Ramos (cell line): ENCODE data around the gene RAD51.

Experiments
- in situ Hi-C: fragments of 300-500 bp; cut with MboI; formaldehyde crosslinking; loops from one replicate; pipeline ENCODE4 v1.14.3; 2022; ENCODE audit warnings: low sequenced_read_pairs; ENCODE audit not compliant: unreplicated experiment

RAD51 gene

DNA sequence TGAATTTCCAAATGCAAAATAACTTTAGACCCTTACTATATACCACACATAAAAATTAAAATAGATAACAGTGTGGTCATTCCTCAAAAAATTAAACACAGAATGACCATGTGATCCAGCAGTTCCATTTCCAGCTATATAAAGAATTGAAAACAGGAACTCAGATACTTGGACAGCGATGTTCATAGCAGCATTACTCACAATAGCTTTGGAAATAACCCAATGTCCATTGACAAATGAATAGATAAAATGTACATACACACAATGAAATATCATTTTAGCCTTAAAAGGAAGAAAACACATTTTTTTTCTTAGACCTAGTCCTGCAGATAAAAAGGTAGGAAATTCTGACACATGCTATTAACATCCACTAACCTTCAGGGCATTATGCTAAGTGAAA lies 26.7 kb downstream of the RAD51 start:
- in situ Hi-C loops: no loop called here

DNA sequence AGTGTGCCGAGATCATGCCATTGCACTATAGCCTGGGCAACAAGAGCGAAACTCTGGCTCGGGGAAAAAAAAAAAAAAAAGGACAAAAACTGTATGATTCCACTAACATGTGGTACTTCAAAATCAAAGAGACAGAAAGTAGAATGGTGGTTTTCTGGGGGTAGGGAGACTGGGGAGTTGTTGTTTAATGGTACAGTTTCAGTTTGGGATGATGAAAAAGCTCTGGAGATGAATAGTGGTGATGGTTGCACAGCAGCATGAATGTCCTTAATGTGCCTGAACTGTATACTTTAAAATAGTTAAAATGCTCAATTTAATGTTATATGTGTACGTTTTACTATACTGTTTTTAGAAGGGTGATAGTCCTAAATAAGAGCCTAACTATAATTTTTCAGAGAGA lies 27.4 kb downstream of the RAD51 start:
- in situ Hi-C loops: no loop called here

DNA sequence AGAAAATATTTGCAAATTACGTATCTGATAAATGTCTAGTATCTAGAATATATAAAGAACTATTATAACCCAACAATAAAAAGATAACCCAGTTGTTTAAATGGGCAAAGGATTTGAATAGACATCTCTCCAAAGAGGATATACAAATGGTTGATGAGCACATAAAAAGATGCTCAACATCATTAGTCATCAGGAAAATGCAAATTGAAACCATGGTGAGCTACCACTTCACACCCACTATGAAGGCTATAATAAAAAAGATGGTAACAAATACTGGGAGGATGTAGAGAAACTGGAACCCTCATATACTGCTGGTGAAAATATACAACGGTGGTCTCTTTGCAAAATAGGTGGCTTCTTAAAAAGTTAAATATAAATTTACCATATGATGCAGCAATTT lies 28.0 kb downstream of the RAD51 start:
- in situ Hi-C loops: no loop called here

DNA sequence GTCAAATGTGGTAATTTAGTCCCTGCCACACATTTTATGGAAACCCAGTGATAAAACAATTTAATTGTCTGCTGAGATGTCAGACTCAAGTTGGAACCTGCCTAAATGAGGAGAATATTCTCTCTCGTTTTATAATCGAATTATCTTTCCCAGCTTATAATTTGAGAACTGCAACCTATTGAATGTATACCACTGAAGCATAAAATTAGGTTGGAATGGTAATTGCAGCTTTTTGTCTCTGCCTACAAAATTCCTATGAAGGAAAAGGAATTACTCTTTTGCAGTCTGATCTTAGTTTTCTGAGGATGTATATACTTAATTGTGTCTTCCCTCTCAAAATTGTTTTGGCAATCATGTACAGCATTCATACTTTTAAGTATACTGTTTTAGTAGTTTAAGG lies 28.9 kb downstream of the RAD51 start:
- in situ Hi-C loops: no loop called here

DNA sequence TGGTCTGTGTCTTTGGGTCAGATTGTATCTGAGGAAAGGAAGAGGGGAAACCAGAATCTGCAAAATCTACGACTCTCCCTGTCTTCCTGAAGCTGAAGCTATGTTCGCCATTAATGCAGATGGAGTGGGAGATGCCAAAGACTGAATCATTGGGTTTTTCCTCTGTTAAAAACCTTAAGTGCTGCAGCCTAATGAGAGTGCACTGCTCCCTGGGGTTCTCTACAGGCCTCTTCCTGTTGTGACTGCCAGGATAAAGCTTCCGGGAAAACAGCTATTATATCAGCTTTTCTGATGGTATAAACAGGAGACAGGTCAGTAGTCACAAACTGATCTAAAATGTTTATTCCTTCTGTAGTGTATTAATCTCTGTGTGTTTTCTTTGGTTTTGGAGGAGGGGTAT lies 36.1 kb downstream of the RAD51 start:
- in situ Hi-C loops: no loop called here

DNA sequence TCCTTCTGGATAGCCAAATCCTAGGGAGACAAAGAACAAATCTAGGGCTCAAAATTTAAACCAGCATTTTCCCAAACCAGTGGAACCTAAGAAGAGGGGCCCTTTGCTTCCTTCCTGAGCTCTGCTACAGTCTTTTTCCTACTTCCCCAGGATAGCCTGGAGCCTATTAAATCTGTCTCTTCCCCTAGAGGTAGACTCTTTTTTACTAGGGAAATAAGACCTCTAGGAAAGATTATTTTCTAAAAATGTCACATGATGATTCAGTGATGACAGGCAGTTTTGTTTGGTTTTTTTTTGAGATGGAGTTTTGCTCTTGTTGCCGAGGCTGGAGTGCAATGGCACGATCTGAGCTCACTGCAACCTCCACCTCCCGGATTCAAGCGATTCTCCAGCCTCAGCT lies 41.6 kb downstream of the RAD51 start:
- in situ Hi-C loops: no loop called here

DNA sequence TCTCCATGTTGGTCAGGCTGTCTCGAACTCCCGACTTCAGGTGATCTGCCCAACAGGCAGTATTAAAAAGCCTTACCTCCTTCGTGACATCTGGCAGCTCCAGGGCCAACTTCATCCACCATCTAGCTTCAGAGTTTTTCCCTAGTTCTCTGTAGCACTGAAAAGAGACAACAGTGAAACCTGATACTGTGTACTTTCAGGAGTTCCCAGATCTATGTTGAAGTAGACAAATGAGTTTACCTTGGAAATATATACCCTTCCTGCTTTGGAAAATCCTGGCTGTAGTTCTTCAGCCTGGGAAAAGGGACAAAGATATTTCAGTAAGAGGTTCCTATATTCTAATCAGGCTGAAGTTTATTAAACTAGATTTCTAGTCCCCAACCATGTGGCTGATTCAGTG lies 42.1 kb downstream of the RAD51 start:
- in situ Hi-C loops: no loop called here

DNA sequence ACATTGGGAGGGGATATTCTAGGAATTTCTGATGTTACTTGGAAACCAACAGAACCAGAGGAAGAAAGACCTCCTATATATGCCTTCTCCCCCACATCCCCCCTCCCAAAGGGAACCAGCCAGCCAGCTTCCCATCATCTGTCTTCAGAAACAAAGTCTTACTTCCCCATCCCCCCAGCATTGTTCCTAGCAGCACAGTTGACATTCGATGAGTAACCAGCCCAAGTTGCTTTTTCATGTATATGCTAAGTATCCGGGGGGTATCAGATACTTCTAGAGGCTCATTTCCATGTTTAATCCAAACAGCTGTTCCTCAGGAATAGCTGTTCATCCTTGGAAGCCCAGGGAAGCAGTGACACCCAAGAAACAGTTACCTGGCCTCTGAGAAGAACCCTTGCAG lies 44.1 kb downstream of the RAD51 start:
- in situ Hi-C loops: no loop called here

DNA sequence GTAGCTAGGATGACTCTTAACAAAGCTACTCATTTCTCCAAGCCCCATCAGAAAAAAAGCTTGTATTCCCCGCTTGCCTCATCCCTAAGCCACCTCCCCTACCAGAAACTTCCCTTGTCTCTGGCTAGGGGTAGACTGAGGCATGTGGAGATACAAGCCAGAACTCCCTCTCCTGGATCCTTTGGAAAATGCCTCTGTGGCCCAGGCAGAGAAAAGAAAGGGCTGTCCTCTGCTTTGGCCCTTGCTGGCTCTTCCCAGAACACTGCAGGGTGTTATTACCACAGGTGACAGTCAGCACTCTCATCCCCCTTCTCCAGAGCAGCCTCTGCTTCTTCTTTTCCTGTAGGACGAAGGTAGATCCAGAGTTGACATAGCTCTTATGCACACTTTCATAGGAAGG lies 44.9 kb downstream of the RAD51 start:
- in situ Hi-C loops: no loop called here

DNA sequence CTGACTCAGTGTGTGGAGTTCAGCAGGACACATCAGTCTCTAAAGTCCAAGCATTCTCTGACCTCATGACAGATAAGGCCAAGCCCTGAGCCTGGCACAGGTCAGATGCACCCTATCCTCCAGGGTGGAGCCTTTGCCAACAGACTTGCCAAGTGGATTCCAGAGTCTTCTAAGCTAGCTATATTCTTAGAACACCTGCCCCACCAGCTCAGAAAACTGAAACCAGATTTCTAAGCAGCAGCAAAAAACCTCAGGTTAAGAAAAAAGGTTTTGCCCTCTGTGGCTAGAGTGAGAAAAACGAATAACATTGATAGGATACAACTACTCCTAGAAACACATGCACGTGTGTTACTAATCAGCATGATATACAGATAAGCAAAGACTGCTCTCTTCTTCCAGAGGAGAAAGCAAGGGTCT lies 48.5 kb downstream of the RAD51 start:
- in situ Hi-C loops: no loop called here

DNA sequence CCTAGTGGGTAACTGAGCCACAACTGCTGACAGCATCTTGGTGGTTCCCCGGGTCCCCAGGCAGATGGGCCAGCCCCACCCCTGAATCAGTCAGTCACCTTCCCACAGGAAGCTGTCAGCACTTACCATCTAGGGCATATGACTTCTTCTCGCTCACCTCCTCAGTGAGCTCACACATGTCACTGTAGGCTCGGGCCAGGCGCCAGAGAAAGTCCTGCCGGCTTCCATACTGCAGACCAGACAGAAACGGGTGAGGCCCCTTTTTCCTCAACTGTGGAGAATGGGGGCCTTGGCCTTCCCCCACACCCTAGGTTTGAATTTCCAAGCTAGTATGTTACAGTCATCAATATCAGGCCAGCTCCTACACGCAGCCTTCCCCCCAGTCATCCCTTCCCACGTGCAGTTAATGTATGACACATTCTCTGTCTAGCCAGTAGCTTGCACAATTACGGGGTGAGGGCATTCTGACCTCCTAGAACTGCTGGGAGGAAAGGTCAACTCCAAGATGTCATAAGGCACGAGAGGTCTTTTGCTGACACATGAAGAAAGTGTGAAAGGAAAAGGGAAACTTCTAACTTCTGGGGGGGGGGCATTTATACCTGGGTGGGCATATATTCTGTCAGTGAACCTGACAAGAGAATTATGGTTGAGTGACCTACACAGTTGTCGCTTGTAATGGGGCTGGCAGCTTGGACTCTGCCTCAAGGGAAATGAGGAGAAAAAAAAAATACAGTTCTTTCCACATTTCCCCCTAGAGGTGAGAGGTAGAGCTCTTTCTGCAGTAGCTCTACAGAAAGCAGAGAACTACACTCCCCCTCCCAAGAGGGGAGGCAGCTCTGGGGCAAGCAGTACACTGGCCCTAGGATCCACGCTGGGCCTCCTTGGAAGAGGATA lies 49.2 kb downstream of the RAD51 start:
- in situ Hi-C loops: no loop called here

DNA sequence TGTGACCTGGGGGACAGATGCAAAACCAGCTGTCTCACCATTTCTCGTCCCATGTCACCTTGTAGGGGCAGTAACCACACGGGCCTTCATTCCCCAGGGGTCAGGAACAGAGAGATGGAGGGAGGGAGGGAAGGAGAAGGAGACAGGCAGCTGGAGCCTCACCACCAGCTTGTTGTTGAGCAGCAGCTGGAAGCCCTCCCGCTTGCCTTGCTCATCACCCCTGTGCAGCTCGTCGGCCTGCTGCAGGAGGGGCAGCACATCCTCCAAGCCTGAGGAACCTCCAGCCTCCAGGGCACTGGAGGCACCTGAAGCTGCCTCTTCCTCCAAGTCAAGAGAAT lies 49.8 kb downstream of the RAD51 start:
- in situ Hi-C loops: no loop called here

DNA sequence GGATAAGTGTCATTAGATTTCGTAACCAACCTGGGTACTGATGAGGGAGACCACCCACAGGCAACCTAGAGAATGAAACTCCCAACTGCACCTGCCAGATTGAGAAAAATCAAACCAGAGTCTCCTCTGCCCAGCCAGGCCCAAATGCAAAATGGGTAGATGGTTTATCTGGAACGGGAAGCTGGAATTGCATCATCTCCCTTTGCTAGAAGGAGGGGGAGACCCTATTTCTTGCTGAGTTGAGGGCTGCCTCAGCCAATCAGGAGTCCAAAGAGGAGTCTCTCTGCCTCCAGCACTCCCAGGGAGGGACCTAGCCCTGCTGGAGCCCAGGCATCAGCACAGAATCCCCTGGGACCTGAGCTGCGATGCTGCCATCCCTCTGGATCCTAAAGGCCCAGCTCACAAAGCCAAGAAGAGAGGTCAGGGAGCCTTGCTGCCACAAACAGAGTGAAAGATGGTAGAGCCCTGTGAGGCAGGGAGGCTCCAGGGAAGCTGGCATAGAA lies 52.0 kb downstream of the RAD51 start:
- in situ Hi-C loops: no loop called here

DNA sequence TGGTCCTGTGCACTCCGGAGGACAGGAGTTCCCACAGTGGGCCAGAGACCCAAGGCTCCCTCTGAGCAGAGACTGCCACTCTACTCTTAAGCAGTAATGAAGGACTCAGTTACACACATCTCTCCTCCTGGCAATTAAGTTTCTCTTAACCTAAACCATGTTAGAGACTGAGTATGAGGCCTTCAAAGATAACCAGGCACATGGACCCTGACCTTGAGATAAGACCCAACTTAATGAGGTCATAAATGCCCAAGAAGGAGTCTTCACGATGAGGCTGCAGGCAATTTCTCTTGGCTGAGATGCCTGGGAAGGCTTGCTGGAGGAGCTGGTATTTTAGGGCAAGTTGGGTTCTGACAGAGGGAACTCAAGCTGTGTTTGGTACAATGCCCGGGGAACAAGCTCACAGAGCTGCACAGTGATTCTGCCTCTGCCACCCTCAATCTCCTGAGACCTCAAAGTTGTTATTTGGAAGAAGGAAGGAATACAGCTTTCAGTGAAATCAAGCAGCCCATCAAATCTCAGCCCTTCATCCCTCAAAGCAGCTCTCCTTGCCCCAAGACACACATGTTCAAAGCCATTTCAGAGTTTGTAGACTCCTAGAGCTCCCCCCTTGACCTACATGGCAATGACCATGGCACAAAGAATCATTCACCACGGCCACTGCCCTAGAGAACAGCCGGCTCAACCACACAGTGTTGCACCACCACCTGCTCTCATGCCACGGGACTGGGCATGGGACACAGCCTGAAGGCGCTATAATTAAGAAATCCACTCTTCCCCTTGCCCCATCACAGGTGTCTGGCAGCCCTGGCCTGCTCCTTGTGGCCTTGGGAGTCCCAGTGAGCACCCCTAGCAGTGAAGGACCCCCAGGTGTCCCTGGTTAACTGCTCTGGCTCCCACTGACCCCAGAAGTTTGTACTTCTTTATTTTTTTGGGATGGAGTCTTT lies 53.0 kb downstream of the RAD51 start:
- in situ Hi-C loops: no loop called here

DNA sequence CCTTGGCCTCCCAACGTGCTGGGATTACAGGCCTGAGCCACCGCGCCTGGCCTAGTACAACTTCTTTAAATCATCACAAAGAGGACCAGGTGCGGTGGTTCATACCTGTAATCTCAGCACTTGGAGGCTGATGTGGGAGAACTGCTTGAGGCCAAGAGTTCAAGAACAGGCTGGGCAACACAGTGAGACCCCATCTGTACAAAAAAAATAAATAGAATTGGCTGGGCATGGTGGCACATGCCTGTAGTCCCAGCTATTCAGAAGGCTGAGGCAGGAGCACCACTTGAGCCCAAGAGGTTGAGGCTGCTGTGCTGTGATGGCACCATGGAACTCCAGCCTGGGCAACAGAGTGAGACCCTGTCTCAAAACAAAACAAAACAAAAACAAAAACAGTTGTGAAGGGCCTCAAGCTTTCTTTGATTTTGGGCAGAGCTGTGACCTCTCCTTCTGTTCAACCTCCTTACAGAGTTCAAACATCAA lies 54.2 kb downstream of the RAD51 start:
- in situ Hi-C loops: no loop called here

DNA sequence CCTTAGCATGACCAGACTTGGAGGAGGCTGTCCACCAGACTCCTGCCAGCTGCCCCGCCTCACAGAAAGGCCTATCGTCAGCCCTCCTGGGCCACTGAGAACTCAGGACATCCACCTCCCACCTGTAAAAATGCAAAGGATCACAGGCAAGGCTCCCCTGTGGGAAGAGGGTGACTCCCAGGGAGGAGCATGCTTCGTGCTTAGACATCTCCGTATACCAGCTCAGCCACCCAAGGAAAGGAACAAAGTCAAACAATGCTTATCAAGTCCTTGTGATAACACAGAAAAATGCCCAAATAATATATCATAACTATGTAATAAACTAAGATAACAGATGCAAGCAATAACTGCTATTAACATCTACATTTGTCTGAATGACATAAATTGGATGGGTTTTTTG lies 55.9 kb downstream of the RAD51 start:
- in situ Hi-C loops: no loop called here

DNA sequence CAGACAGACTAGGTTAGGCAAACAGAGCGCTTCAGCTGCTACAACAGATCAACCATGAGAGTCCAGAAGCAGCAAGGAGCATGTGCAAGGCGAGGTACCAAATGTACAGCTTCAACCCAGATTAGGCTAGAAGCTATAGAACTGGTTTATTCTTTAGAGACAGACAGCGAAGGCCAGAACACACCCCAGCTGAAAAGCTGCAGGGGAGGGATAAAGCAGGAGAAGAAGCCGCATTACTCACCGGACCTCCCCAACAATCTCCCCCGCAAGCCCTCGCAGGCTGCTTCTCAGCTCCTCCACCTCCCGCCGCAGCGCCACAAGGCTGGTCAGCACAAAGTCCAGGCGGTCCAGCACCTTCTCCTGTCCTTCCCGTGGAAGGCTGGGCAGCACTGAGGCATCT lies 56.8 kb downstream of the RAD51 start:
- in situ Hi-C loops: no loop called here

DNA sequence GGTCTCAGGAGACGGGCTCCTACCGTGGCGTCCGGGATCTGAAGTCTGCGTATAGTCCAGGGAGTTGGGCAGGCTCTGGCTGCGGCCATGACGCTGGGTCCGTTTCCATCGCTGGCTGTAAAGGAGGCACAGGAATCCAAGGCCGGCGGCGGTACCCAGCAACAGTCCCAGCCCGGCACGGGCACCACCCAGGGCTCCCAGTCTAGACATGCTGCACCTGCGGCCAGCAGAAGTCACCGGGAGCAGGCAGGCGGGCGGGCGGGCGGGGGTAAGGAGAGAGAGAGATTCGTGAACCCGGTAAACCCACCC lies 59.6 kb downstream of the RAD51 start:
- in situ Hi-C loops: no loop called here

DNA sequence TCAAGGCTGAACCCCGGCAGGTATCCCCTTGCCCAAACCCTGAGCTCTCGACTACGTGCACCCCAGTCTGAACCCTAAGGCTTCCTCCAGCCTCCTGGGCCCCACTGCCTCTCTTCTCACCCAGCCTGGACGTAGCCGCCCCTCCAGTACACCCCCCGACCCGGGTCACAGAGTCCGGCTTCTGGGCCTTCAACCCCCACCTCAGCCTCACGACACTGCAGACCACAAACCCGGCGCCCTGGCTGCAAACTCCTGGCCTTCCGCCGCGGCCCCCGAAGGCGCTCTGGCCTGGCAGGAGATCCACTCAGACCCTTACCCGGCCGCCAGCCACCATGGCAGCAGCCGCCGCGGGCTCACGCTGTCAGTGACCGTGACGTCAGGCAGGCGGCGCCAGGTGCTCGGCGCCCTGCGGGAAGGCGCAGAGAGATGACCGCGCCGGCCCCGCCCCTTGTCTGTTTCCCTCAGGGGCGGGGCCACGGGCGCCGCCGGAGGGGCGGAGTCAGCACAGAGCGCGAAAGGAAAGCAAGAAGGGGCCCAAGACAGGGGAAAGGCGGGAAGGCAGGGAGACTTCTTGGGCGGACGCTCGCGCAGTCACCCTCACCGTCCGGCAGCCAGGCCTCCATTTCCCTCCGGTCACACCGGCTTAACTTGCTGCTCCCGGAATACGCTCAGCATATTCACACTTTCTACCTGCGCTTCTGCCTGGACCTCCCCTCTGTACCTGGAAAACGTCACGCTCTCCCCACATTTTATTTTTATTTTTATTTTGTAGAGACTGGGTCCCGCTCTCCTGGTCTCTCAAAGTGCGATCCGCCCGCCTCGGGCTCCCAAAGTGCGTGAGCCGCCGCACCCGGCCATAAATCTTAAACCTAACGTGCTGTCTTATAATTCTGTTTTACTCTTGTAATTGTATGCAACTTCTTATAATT lies 60.2 kb downstream of the RAD51 start, which contains the start of gene RMDN3:
TSS of gene RMDN3 (minus strand) at position 372 of the 929 bp plus-strand sequence. CDS start 471 bp downstream, outside the sequence.
- in situ Hi-C loops: no loop called here

DNA sequence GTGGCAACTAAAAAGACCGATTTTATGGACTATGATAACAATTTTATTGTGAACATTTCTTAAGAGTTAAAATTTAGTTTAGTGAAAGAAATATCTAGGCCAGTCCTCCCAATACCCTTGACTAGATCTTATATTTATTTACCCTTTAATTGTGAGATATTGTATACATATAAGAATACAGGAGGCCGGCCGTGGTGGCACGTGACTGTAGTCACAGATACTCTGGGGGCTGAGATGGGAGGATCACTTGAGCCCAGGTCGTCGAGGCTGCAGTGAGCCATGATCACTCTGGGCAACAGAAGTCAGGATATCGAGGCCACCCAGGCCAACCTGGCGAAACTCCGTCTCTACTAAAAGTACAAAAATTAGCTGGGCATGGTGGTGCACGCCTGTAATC lies 60.8 kb downstream of the RAD51 start:
- in situ Hi-C loops: no loop called here
